OCI-LY1 (cell line): ENCODE results near the gene ASCL2.

Source experiments
- H2AFZ ChIP-seq: fragments of 200-600 bp; sonication (generic), shearing (Covaris generic); 2 replicates; pipeline ENCODE4 v1.6.0; 2014; ENCODE audit warnings: antibody characterized with exemption, mild to moderate bottlenecking, low read length
- H3F3A ChIP-seq: fragments of 200-600 bp; sonication (generic), shearing (Covaris generic); 2 replicates; pipeline ENCODE4 v1.6.0; 2014; ENCODE audit warnings: mild to moderate bottlenecking, antibody characterized with exemption, low read length, moderate library complexity; ENCODE audit not compliant: insufficient read depth
- H3K27ac ChIP-seq: fragments of 200-600 bp; sonication (generic); 2 replicates; pipeline ENCODE4 v1.5.1; 2014; ENCODE audit warnings: low read length, mixed run types, mild to moderate bottlenecking, low read depth; ENCODE audit not compliant: poor library complexity, severe bottlenecking
- H3K27me3 ChIP-seq: fragments of 200-600 bp; sonication (generic); 2 replicates; pipeline ENCODE4 v1.6.0; 2014; ENCODE audit warnings: antibody characterized with exemption, mild to moderate bottlenecking, low read length, moderate library complexity; ENCODE audit not compliant: insufficient read depth
- H3K36me3 ChIP-seq: fragments of 200-600 bp; sonication (generic); 2 replicates; pipeline ENCODE4 v1.6.1; 2014; ENCODE audit warnings: mild to moderate bottlenecking, antibody characterized with exemption, low read length, moderate library complexity, mixed read lengths; ENCODE audit not compliant: insufficient read depth
- H3K4me1 ChIP-seq: fragments of 200-600 bp; sonication (generic); 2 replicates; pipeline ENCODE4 v1.5.1; 2014; ENCODE audit warnings: mild to moderate bottlenecking, low read length, moderate library complexity; ENCODE audit not compliant: insufficient read depth, severe bottlenecking
- H3K4me2 ChIP-seq: fragments of 200-600 bp; sonication (generic), shearing (Covaris generic); 2 replicates; pipeline ENCODE4 v1.6.1; 2014; ENCODE audit warnings: low read length
- H3K4me3 ChIP-seq: fragments of 200-600 bp; sonication (generic); 2 replicates; pipeline ENCODE4 v1.5.1; 2014; ENCODE audit warnings: low read length, low read depth, mild to moderate bottlenecking, mixed read lengths; ENCODE audit not compliant: poor library complexity, severe bottlenecking
- H3K79me2 ChIP-seq: fragments of 200-600 bp; shearing (Covaris generic); 2 replicates; pipeline ENCODE4 v1.6.1; 2016; ENCODE audit warnings: mixed run types, low read length, mixed read lengths; ENCODE audit not compliant: insufficient read depth
- H3K9ac ChIP-seq: fragments of 200-600 bp; sonication (generic), shearing (Covaris generic); 2 replicates; pipeline ENCODE4 v1.6.1; 2014; ENCODE audit warnings: mild to moderate bottlenecking, low read length, mixed read lengths
- H3K9me2 ChIP-seq: fragments of 200-600 bp; sonication (generic), shearing (Covaris generic); 2 replicates; pipeline ENCODE4 v1.6.1; 2014; ENCODE audit warnings: low read depth, mild to moderate bottlenecking, low read length, mixed read lengths
- H3K9me3 ChIP-seq: fragments of 200-600 bp; shearing (Covaris generic); 2 replicates; pipeline ENCODE4 v1.6.1; 2014; ENCODE audit warnings: low read length, mixed read lengths
- H4K20me1 ChIP-seq: fragments of 200-600 bp; sonication (generic), shearing (Covaris generic); 2 replicates; pipeline ENCODE4 v1.6.0; 2016; ENCODE audit warnings: mild to moderate bottlenecking, low read length; ENCODE audit not compliant: insufficient read depth
- CTCF ChIP-seq: fragments of 200-600 bp; sonication (generic), shearing (Covaris generic); IDR thresholded peaks from 2 replicates; pipeline ENCODE4 v1.5.1; 2017; ENCODE audit warnings: mild to moderate bottlenecking, antibody characterized with exemption, low read length, moderate library complexity, mixed read lengths
- EZH2 ChIP-seq: fragments of 200-600 bp; sonication (generic), shearing (Covaris generic); IDR thresholded peaks from 2 replicates; pipeline ENCODE4 v1.8.0; 2017; ENCODE audit warnings: borderline replicate concordance, mixed run types, mild to moderate bottlenecking, antibody characterized with exemption, low read length, moderate library complexity, mixed read lengths

ASCL2 gene

GRCh38 chr11:2222451-2222850 is 47.9 kb downstream of the ASCL2 start:
- Histone ChIP-seq H3K36me3 (no peaks in the 10 kb centered on the region), H3K9me3 (no peaks in the 10 kb centered on the region), H3K9me2 (no peaks in the 10 kb centered on the region), H3K27ac (no peak overlapping the region), H3K4me1 (no peaks in the 10 kb centered on the region), H3K9ac (no peak overlapping the region), H3K79me2 (no peaks in the 10 kb centered on the region), H3K27me3 (no peaks in the 10 kb centered on the region), H3K4me3 (no peak overlapping the region), H3F3A (no peaks in the 10 kb centered on the region), H3K4me2 (no peak overlapping the region), H2AFZ (no peak overlapping the region), H4K20me1 (no peaks in the 10 kb centered on the region)
- TF ChIP-seq CTCF (no peak), EZH2 (no peak)

- Histone ChIP-seq H3K27ac (no peak overlapping the region), H4K20me1 (no peaks in the 10 kb centered on the region), H3K27me3 (no peaks in the 10 kb centered on the region), H3K36me3 (no peaks in the 10 kb centered on the region), H3K9ac (no peak overlapping the region), H3K4me2 (no peak overlapping the region), H2AFZ (no peak overlapping the region), H3K4me3 (no peak overlapping the region), H3K9me3 (no peaks in the 10 kb centered on the region), H3K4me1 (no peaks in the 10 kb centered on the region), H3K9me2 (no peaks in the 10 kb centered on the region), H3K79me2 (no peaks in the 10 kb centered on the region), H3F3A (no peaks in the 10 kb centered on the region)
- TF ChIP-seq EZH2: no peak
- TF ChIP-seq CTCF: no peak
Measured at GRCh38 chr11:2221591-2221990, 48.8 kb downstream of the ASCL2 start.

GRCh38 chr11:2221024-2221423 is 49.4 kb downstream of the ASCL2 start:
- Histone ChIP-seq H3K4me2 (no peak overlapping the region), H4K20me1 (no peaks in the 10 kb centered on the region), H3K27me3 (no peaks in the 10 kb centered on the region), H3K4me1 (no peaks in the 10 kb centered on the region), H3K36me3 (no peaks in the 10 kb centered on the region), H3K9ac (no peak overlapping the region), H3K4me3 (no peak overlapping the region), H3K79me2 (no peaks in the 10 kb centered on the region), H3K9me3 (no peaks in the 10 kb centered on the region), H3K9me2 (no peaks in the 10 kb centered on the region), H3F3A (no peaks in the 10 kb centered on the region), H2AFZ (no peak overlapping the region), H3K27ac (no peak overlapping the region)
- no peak for TF ChIP-seq EZH2
- TF ChIP-seq CTCF: no peak
